22Rv1 (cell line): ENCODE measurements around the gene CTNNA3.
"Not testable (repeated sequence)": the region's sequence is repeated elsewhere in the genome, so short reads cannot be mapped to it uniquely, and the experiment has no call there.

Source experiments
- H3K27ac ChIP-seq: fragments of 450-650 bp; 2 replicates; pipeline ENCODE4 v1.5.1; 2017
- CTCF ChIP-seq: fragments of 450-650 bp; IDR thresholded peaks from 2 replicates; pipeline ENCODE4 v1.5.1; 2017; ENCODE audit warnings: mild to moderate bottlenecking
- ZFX ChIP-seq: fragments of 450-650 bp; IDR thresholded peaks from 2 replicates; pipeline ENCODE4 v1.6.1; 2017; ENCODE audit warnings: antibody characterized with exemption, borderline replicate concordance

Gene CTNNA3

GRCh38 chr10:67530990-67531389, 165.0 kb downstream of the CTNNA3 start:
- H3K27ac ChIP-seq: not testable (repeated sequence)
- peak; percentile 10; the same call in 1 of the 2 replicates for TF ChIP-seq CTCF

- no peak for TF ChIP-seq ZFX
- no peak for TF ChIP-seq CTCF
- no peak overlapping the region for H3K27ac ChIP-seq
These were observed 168.6 kb downstream of the CTNNA3 start for GRCh38 chr10:67527351-67527750.

GRCh38 chr10:67521546-67521945, 174.4 kb downstream of the CTNNA3 start:
- H3K27ac ChIP-seq: no peak overlapping the region
- TF ChIP-seq ZFX: no peak
- TF ChIP-seq CTCF: no peak

- no peak overlapping the region for H3K27ac ChIP-seq
- TF ChIP-seq ZFX (no peak), CTCF (peak; percentile 81)
These were observed 175.0 kb downstream of the CTNNA3 start for GRCh38 chr10:67520924-67521520.

- H3K27ac ChIP-seq: no peak overlapping the region
- no peak for TF ChIP-seq ZFX
- TF ChIP-seq CTCF: no peak
These were observed 176.6 kb downstream of the CTNNA3 start for GRCh38 chr10:67519434-67519833.

GRCh38 chr10:67518756-67519155, 177.2 kb downstream of the CTNNA3 start:
- no peak for TF ChIP-seq ZFX
- no peak for TF ChIP-seq CTCF
- H3K27ac ChIP-seq: no peak overlapping the region

GRCh38 chr10:67518043-67518442, 178.0 kb downstream of the CTNNA3 start:
- TF ChIP-seq CTCF (no peak), ZFX (no peak)
- H3K27ac ChIP-seq: no peak overlapping the region
